HG02938 (cell line): ENCODE results near the gene BSG.

Source experiments
- ATAC-seq: cut with Tn5 transposase; IDR thresholded peaks from one replicate; pipeline ENCODE4 v1.9.1; 2021; ENCODE audit warnings: mild to moderate bottlenecking, moderate library complexity; ENCODE audit not compliant: unreplicated experiment

Gene BSG

DNA sequence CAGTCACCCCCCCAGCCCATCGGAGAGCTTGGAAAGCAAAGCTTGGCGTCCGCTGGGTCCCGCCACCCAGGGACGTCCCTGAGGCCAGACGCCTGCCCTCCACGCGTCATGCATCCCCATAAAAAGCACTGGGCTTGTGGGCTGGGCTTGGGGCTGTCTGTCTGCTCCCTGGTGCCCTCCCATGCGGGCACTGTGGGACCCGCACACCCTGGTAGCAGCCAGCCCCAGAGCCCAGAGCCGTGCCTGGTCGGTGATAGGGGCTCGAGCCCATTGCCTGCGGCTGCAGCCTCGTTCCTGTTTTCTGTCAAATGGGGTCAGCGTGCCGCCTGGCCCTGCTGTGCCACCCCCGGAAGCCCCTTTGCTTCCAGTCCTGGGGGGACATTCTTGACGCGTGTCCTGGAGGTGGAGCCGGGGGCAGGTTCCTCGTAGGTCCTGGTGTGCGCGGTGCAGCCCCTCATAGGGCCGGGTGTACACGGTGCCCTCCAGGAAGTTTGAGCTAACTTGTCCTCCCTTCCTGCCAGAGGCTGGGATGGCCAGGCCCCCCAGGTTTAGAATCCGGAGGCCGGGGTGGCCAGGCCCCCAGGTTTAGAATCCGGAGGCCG lies 32.9 kb upstream of the BSG start:
- no peak for ATAC-seq

- no peak for ATAC-seq
These were observed 31.3 kb upstream of the BSG start for GRCh38 chr19:540867-541637.

DNA sequence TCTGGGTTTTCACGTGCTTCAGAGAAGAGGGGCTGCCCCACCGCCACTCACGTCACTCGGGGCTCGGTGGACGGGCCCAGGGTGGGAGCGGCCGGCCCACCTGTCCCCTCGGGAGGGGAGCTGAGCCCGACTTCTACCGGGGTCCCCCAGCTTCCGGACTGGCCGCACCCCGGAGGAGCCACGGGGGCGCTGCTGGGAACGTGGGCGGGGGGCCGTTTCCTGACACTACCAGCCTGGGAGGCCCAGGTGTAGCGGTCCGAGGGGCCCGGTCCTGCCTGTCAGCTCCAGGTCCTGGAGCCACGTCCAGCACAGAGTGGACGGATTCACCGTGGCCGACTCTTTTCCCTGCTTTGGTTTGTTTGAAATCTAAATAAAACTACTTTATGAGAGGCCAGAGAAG lies 30.7 kb upstream of the BSG start:
- no peak for ATAC-seq

DNA sequence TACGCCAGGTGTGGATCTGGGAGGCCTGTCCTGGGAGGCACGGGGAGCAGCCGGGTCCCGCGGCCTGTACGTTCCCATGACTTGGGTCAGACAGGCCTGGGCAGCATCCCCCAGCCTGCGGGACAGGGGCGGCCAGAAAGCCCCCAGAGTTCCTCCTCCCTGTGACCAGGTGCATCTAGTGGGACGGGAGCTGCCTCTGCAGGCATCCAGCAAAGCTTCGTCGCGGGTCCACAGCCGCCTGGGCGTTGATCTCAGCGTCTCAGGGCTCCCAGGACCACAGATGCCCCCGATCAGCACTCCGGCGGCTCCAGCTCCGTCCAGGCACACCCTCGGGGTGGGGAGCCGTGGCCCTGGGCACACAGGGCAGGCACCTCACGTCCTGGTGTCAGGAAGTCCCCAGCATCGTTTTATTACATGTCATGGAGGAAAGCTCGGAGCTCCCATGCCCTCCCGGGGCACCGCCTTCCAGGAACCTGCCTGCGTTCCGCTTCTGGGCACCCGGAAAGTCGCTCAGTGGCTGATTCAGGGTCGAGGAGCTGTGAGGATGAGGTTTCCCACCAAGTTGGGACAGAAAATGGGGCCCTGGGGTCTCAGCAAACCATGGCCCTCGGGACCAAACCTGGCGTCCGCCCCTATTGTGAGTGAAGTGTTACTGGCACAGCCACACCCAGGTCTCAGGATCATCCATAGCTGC lies 30.1 kb upstream of the BSG start:
- ATAC-seq = no peak

- no peak for ATAC-seq
These were observed 28.3 kb upstream of the BSG start, which contains the start of gene GZMM for GRCh38 chr19:543910-544608. Gene GZMM, plus strand, starts transcription at chr19:544053. Its CDS starts 19 bp downstream, at chr19:544072.

GRCh38 chr19:547117-547516 lies 25.3 kb upstream of the BSG start:
- ATAC-seq = no peak

- no peak for ATAC-seq
These were observed 24.3 kb upstream of the BSG start for GRCh38 chr19:547836-548720.

- no peak for ATAC-seq
These were observed 23.2 kb upstream of the BSG start for GRCh38 chr19:548886-549830.

- ATAC-seq = no peak
These were observed 17.6 kb upstream of the BSG start for GRCh38 chr19:554817-555216.

GRCh38 chr19:555474-555808 lies 17.0 kb upstream of the BSG start:
- ATAC-seq = no peak

DNA sequence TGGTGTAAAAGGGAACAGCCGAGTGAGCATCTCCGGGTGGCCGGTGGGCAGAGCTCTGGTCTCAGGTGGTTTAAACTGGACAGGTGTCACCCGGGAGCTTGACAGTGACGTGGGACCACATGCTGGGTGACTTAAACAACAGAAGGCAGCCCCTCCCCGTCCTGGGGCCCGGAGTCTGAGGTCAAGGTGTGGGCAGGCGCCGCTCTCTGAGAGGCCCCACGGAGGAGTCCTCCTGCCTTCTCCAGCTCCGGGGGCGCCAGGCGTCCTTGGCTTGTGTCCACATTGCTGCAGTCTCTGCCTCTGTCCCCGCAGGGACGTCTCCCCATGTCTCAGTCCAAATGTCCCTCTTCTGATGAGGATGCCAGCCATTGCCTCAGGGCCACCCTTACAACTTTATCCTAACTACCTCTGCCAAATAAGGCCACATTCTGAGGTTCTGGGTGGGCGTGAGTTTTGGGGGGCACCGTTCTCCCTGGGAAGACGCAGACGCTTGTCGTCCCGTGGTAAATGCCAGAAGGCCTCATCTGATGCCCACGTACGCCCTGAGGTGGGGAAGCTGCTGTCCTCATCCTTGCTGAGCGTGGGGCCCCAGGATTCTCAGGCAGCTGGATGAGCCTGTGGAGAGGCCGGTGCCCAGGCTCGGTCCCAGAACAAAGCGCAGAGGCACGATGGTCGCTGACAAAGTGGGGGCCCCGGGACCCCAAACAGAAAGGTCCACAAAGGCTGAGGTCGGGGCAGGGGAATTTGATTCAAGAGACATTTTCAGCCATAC lies 15.6 kb upstream of the BSG start:
- ATAC-seq = no peak

- ATAC-seq = no peak
These were observed 13.5 kb upstream of the BSG start for GRCh38 chr19:558770-559439.

- no peak for ATAC-seq
These were observed 12.3 kb upstream of the BSG start for GRCh38 chr19:560121-560520.

- no peak for ATAC-seq
These were observed 6.0 kb upstream of the BSG start for GRCh38 chr19:566403-566802.

- ATAC-seq = no peak
These were observed 5.6 kb upstream of the BSG start for GRCh38 chr19:566844-567243.

DNA sequence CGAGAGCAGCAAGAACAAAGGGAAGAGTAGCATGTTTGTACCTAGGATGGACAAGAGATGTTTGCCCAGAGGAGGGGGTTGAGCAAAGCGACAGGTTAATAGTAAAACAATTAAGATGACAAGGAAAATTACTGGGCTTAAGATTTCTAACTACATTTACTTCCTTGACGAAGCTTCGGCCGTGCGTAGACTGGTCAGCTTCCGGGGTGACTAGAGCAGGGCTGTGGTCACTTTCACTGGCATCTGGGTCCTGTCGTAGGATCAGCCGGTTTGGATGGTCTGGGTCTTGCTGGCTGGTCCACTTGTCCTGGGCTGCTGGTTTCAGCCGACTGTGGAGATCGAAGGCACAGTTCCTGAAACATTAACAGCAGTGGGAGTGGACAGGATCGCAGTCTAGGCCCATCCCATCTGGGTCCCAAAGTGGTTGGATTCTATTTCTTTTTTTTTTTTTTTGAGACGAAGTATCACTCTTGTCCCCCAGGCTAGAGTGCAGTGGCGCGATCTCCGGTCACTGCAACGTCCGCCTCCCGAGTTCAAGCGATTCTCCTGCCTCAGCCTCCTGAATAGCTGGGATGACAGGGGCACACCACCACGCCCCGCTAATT lies 5.0 kb upstream of the BSG start:
- ATAC-seq = no peak

GRCh38 chr19:570251-570686 lies 2.1 kb upstream of the BSG start:
- no peak for ATAC-seq
